SH-SY5Y (cell line): ENCODE measurements around the gene FOXF1.

Source experiments
- GATA2 ChIP-seq: IDR thresholded peaks from 2 replicates; pipeline ENCODE4 v1.6.1; 2011; ENCODE audit warnings: mild to moderate bottlenecking, low read depth, low read length
- GATA3 ChIP-seq: IDR thresholded peaks from 2 replicates; pipeline ENCODE4 v1.6.1; 2011; ENCODE audit warnings: low read depth, mild to moderate bottlenecking, low read length, moderate library complexity

Gene FOXF1

DNA sequence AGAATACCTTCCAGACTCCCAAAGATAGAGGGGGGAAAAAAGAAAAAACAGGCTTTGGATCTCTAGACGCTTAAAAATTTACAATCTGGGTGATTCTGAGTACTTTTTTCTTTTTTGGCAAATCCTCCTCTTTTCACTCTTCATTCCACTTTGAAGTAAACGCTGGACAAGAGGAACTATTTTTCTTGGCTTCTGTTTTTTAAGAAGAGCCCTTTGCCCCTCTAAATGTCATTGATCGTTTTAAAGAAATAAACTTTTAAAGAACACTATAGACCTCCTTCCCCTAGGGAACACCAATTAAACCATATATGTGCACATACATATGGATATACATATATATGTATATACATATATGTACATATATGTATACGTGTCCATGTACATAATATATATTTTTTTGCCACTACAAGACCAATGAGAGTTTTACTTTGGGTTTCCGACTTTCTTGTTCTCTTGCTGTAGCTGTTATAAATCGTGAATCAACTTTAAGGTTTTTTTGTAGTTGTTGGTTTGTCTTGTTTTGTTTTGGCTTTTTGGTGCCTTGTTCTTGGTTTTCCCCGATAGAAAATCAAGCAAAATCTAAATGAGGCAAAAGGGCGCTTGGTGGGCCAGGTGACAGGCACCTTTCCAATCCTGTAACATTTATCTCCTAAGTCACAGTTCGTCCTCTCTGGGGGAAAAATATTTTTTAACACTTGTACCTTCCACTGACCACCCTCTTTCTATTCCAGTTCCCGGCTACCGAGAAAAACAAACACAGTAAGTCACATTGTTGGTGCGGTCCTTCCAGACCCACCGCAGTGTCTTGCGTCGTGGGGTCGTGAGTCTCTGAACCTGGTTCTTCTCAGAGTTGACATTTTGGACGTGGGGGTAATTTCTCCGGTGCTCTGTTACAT is 4.4 kb downstream of the FOXF1 start:
- no peak for TF ChIP-seq GATA2
- no peak for TF ChIP-seq GATA3

GRCh38 chr16:86515413-86515776 is 5.1 kb downstream of the FOXF1 start:
- TF ChIP-seq GATA2 (no peak), GATA3 (no peak)

DNA sequence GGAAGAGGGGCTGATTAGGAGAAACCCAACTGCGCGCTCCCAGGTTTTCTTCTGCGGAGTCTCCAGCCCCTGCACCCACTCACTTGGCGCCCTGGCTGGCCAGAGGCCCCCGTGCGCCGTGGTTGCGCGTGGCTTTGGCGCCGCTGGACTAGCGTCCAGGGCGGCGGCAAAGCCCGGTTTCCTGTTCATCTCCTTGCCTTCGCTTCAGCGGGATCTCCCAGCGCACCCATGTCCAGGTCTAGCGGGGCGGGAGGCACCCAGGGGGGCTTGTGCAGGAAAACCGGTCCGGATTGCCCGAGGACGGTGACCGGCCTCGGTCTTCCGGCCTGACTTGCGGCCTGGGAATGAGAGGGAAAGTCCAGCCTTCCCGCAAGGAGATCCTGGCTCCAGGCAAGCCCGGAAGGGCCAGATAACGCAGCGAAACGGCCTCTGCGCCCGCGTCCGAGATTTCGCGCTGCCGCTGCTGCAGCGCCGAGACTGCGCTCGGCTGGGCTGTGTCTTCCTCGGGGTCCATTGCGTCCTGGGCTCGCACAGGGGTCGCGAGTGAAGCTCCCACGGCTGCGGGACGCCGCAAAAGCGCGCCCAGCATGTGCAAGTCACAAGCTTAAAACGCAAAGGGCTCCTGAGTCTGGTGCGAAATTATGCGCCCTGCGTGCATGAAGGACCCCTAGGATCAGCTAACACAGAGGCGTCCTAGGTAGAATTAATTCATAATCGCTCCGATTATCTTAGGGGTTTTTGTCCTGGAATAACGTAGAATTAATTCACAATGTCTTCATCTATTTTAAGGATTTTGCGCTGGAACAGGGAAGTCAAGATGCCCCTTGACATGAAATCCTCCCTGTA is 5.7 kb downstream of the FOXF1 start:
- TF ChIP-seq GATA3 (no peak), GATA2 (no peak)

- TF ChIP-seq GATA3 (no peak), GATA2 (no peak)
These were observed 6.3 kb downstream of the FOXF1 start for GRCh38 chr16:86516623-86517003.

- TF ChIP-seq GATA2, result no peak
These were observed 6.7 kb downstream of the FOXF1 start for GRCh38 chr16:86517033-86517432.

DNA sequence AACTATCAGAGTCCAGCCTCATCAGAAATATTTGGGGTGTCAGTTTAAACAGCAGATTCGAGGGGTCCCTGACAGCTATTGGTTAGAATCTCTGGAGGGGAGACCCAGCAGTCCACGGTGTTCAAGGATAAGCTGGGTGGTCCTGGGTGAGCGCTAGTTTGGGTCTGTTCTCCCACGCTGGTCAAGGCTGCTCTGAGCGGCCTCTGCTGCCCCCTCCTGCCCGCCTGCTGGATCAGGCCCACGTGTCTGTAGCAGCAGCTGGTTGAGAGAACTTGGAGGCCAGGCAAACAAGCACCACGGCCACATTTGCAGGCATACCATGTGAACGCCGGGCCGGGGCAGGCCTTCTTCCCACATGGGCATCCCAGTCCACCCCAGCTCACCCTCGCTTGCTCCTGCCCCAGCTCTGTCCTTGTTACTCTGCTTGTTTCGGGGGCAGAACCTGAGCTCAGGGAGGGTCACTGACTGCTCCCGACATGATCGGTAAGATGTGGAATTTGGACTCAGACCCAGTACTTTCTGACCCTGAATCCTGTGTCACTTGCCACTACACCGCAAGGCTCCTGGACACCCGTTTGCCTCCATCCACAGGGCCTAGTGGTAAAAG is 7.4 kb downstream of the FOXF1 start:
- TF ChIP-seq GATA2, result no peak
- TF ChIP-seq GATA3, result no peak

DNA sequence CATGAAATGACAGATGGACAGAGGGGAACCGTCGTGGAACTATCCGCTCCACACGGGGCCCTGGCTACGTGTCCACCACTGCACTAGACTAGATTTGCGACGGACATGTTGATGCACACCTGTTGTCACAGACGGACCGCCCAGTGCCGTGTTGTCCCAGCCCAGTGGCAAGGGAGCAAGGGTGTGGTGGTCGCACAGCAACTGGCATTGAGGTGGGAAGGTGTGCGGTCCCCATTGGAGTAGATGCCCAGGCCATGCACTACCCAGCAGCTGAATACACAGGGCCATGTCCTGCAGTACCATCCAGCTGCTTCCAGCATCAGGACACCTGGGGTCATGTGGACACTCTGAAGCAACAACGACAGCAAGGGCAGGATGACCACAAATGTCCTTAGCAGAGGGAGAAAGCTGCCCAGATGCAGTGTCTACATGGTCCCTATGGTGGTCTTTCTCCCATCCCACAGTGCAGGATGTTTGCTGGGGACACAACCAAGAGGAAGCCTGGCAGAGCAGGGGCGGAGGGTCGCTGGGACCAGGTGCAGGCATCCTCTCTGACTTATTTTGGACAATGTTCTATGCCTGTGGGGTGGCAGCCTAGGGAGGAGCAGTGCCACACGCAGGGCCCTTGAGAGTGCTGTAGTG is 8.8 kb downstream of the FOXF1 start:
- TF ChIP-seq GATA3, result no peak

GRCh38 chr16:86519649-86520316 is 9.5 kb downstream of the FOXF1 start:
- no peak for TF ChIP-seq GATA3
- no peak; the same call in 1 of the 2 replicates for TF ChIP-seq GATA2

- 0 out of 2 replicates have a peak, but pooled peaks have one; percentile 16 for TF ChIP-seq GATA2
- TF ChIP-seq GATA3, result no peak
These were observed 10.2 kb downstream of the FOXF1 start for GRCh38 chr16:86520317-86521210.

- TF ChIP-seq GATA3 (no peak), GATA2 (no peak)
These were observed 11.2 kb downstream of the FOXF1 start for GRCh38 chr16:86521236-86522197.

- TF ChIP-seq GATA2 (no peak), GATA3 (no peak)
These were observed 12.3 kb downstream of the FOXF1 start for GRCh38 chr16:86522634-86523033.

DNA sequence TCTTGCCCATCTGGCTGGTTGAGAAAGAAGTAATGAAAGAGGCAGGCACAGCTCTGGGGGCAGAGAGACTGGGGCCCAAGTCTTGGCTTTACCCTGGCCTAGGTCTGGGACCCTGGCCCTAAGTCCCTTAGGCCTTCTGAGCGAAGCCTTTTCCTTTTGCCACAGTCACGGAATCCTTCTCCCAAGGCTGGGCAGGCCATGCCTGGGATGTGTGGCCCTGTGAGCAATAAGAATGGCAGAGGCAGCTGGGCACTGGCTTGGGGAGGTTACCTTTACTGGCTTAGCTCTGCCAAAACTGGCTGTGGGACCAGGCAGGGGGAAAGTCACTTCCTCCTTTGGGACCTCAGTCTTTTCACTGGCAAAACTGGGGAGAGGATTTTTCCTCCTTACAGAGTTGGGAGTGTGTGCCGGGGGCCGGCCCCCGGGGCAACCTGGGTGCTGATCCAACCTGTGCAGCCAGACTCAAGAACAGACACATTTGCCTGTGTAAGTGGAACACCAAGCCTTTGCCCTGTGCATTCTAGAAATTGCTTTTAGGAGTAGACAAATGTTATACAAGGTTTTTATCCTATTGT is 12.9 kb downstream of the FOXF1 start:
- no peak for TF ChIP-seq GATA3
